T-helper 2 cell (primary cell): ENCODE data around the gene UBE2L6.

Experiments used
- DNase-seq, 5 experiments: peaks; one replicate each; pipeline versions ENCODE4 v3.0.0 to v3.0.0-alpha.2; 2012 to 2022
- total RNA-seq, 2 donors: gene quantifications; one replicate each; lab custom pipeline; 2026; lab: John Stamatoyannopoulos, UW

The UBE2L6 gene
- 37.4 to 51.1 reads per million in 2 donors for total RNA-seq

- DNase-seq = peak; percentile 37 to 86 (median 57)
Measured at GRCh38 chr11:57567515-57568329, at the start of gene UBE2L6. UBE2L6 (minus strand) TSS chr11:57567672; CDS start chr11:57567611, 61 bp downstream.

GRCh38 chr11:57616595-57616994, 49.1 kb upstream of the UBE2L6 start:
- DNase-seq = no peak

- no peak for DNase-seq
Measured at GRCh38 chr11:57615308-57615707, 47.8 kb upstream of the UBE2L6 start.

- no peak for DNase-seq
Measured at GRCh38 chr11:57614234-57614772, 46.8 kb upstream of the UBE2L6 start.

GRCh38 chr11:57610170-57610569, 42.7 kb upstream of the UBE2L6 start:
- no peak for DNase-seq

- DNase-seq = no peak
Measured at GRCh38 chr11:57605028-57605420, 37.6 kb upstream of the UBE2L6 start.

- no peak for DNase-seq
Measured at GRCh38 chr11:57604296-57605027, 37.0 kb upstream of the UBE2L6 start.

GRCh38 chr11:57601297-57601696, 33.8 kb upstream of the UBE2L6 start:
- no peak for DNase-seq

GRCh38 chr11:57599381-57599780, 31.9 kb upstream of the UBE2L6 start:
- no peak for DNase-seq

- DNase-seq = no peak
Measured at GRCh38 chr11:57598831-57599155, 31.3 kb upstream of the UBE2L6 start.

GRCh38 chr11:57597916-57598830, 30.7 kb upstream of the UBE2L6 start:
- DNase-seq = no peak

- DNase-seq = no peak
Measured at GRCh38 chr11:57597461-57597915, 30.0 kb upstream of the UBE2L6 start, which contains the start of gene SERPING1. SERPING1 (plus strand) TSS chr11:57597685; CDS start chr11:57598271, 586 bp downstream.

- DNase-seq = no peak
Measured at GRCh38 chr11:57596266-57596885, 28.9 kb upstream of the UBE2L6 start.

GRCh38 chr11:57588046-57588710, 20.7 kb upstream of the UBE2L6 start:
- DNase-seq = no peak

GRCh38 chr11:57586711-57587245, 19.3 kb upstream of the UBE2L6 start:
- DNase-seq = no peak

- DNase-seq = no peak
Measured at GRCh38 chr11:57585301-57585700, 17.8 kb upstream of the UBE2L6 start.

- DNase-seq = no peak
Measured at GRCh38 chr11:57584341-57584740, 16.9 kb upstream of the UBE2L6 start.

- no peak for DNase-seq
Measured at GRCh38 chr11:57574061-57574460, 6.6 kb upstream of the UBE2L6 start.

GRCh38 chr11:57571606-57572005, 4.1 kb upstream of the UBE2L6 start:
- DNase-seq = no peak

GRCh38 chr11:57568330-57568766, 876 bp upstream of the UBE2L6 start:
- peak in 3 of 5 experiments; percentile 74 to 85 (median 74) for DNase-seq
